GM21526 (cell line): ENCODE measurements around the gene ERP44.
"Not testable (repeated sequence)": the region's sequence is repeated elsewhere in the genome, so short reads cannot be mapped to it uniquely, and the experiment has no call there.

Experiments used
- ATAC-seq: cut with Tn5 transposase; IDR thresholded peaks from one replicate; pipeline ENCODE4 v1.9.1; 2021; ENCODE audit warnings: moderate library complexity; ENCODE audit not compliant: unreplicated experiment, low FRiP score

The ERP44 gene

GRCh38 chr9:100020121-100020795, 78.5 kb downstream of the ERP44 start:
- no peak for ATAC-seq

DNA sequence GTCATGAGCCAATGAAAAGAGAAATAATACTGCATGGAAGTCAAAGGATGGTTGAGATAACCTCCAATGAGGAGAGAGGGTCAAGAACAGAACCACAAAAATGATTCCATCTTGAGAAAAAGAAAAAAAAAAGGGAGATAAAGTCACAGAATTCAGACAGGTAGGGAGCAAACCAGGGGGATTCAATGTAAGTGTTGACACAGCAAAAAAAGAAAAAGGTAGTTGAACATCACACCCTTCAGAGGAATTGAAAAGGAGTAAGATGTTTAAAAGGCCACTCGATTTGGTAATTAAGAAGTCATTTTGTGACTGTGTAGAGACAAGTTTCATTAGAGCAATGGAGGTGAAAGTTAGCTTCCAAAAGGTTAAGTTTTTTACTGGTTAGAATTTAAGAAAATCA, 79.3 kb downstream of the ERP44 start:
- ATAC-seq: no peak

- ATAC-seq: no peak
These were observed 84.0 kb downstream of the ERP44 start for GRCh38 chr9:100014846-100015245.

GRCh38 chr9:100013573-100013972, 85.2 kb downstream of the ERP44 start:
- no peak for ATAC-seq

DNA sequence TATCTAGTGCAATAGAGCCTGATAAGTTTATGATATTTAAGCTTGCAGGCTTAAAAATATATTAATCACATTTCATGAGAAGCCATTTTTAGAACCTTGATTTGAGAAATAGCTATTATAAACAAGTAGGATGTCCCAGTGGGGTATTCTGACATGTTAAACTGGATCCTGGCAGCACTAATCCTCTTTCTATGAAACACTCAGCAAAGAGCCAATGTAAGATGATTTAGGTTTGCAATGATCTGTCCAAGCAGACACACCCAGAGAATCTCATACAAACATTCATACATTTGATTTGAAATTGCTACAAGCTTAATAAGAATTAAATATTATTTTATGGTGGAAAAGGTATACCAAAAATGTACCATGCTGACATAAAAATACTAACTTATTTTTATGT, 86.5 kb downstream of the ERP44 start:
- no peak for ATAC-seq

GRCh38 chr9:100011062-100011681, 87.6 kb downstream of the ERP44 start:
- no peak for ATAC-seq

GRCh38 chr9:99999797-100000196, 99.0 kb downstream of the ERP44 start:
- ATAC-seq: no peak

- no peak for ATAC-seq
These were observed 99.9 kb downstream of the ERP44 start for GRCh38 chr9:99998866-99999265.

- ATAC-seq: no peak
These were observed 100.5 kb downstream of the ERP44 start for GRCh38 chr9:99998266-99998665.

DNA sequence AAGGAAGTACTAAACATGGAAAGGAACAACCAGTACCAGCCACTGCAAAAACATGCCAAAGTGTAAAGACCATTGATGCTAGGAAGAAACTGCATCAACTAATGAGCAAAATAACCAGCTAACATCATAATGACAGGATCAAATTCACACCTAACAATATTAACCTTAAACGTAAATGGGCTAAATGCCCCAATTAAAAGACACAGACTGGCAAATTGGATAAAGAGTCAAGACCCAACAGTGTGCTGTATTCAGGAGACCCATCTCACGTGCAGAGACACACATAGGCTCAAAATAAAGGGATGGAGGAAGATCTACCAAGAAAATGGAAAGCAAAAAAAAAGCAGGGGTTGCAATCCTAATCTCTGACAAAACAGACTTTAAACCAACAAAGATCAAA, 108.3 kb downstream of the ERP44 start:
- ATAC-seq: not testable (repeated sequence)

GRCh38 chr9:99986642-99987041, 112.2 kb downstream of the ERP44 start:
- ATAC-seq: no peak

DNA sequence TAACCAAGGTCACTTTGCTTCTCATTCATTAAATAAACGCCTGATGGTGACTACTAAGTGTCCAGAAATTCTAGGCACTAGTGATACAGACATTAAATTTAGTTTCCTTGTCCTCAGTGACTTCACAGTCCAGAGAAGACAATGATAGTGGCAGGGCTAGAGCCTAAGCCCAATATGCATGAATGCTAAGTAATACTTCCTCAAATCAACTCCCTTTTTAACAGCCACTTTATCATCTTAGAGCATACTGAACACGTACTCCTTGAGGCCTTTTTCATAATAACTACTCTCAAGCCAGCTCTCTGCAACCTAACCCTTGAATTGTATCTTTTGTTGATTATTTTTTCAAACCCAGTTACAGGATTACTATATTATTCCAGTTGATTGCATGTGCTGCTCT, 118.2 kb downstream of the ERP44 start:
- ATAC-seq: no peak

DNA sequence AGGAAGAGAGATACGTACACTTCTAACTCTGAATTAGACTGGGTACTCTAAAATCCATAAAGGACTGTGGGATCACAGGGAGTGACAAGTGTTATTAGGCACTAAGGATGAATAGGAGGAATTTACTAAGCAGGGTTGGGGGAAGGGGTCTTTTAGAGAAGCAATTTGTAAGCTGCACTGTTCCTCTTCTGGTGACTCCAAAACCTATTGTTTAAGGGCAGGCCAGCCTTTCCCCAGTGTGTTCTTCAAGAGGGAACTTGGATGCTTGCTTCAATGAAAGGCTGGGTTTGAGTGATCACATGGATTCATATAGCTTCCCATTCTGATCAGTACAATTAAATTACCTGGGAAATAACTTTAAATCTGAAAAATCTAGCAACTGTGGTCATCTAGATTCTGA, 120.6 kb downstream of the ERP44 start:
- no peak for ATAC-seq

GRCh38 chr9:99977033-99977792, 121.6 kb downstream of the ERP44 start:
- no peak for ATAC-seq

- no peak for ATAC-seq
These were observed 125.3 kb downstream of the ERP44 start for GRCh38 chr9:99973455-99973854.

GRCh38 chr9:99971410-99971809, 127.4 kb downstream of the ERP44 start:
- no peak for ATAC-seq

DNA sequence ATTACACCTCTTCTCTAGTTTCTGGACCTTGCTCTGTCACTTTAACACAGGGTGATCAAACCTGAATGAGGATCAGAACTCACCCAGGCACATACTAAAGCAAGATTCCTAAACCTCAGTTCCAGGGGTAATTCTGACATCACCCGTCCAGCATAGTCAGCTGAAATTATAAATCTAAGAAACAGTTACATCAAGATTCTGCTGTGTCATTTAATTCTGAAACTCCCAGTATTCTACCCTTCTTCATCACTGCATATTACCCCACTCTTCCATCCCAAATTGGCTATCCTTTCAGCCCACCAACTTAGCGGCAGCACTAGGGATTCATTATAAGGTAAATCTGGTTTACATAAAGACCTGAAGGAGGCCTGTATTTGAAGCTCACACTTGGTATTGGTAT, 128.3 kb downstream of the ERP44 start:
- ATAC-seq: no peak

DNA sequence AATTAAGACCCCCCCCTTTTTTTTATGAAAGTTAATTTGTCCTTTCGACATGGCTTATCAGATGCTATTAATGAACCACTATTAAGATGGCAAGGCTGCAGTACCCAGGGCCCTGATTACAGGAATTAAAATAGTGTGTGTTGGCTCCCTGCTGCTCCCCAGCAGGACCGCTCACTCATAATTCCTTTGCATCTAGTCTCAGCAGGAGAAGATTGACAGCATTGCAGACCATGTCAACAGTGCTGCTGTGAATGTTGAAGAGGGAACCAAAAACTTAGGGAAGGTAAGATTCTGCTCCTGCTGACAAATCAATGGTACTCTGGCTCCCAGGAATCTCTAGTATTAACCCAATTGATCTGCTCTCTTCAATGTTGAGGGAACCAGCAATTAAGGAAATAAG, 131.3 kb downstream of the ERP44 start:
- ATAC-seq: no peak

DNA sequence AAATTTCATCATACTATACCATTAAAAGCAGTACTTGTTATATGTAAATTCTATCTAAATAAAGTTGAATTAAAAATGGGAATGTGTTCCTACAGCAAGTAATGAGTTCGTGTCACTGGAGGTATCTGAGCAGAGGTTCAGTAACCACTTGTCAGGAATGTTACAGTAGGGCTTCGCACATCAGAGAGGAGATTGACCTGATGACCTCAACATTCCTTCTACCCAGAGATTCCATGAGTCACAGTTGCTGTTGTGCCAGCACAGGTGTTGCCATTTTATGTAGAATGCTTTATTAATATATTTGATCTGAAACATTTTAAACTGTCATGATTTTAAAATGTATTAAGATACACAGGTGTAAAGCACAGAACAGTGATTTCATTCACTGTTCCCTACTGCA, 132.1 kb downstream of the ERP44 start:
- ATAC-seq: no peak

- ATAC-seq: no peak
These were observed 132.8 kb downstream of the ERP44 start for GRCh38 chr9:99966001-99966400.

DNA sequence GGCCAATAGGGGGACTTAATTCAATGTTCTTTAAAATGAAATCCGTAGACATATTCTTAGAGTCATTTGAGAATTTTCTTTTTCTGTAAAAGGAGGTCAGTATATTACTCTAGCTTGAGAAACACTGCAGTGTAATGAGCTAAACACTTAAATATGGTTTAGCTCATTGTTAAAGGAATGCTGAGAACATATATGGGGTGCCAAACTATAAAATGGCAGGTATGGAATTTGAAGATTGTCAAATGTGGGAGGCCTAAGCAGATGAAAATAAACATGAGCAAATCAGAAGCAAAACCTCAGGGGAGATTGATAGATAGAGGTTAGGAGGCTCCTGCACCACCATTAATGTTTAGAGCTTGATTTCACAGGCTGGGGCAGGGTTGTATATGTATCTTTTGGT, 134.5 kb downstream of the ERP44 start:
- no peak for ATAC-seq
